Sigmoid colon (tissue), 7 donors: ENCODE measurements around the gene MAST2. TPM values are rescaled to one million over a fixed set of nuclear protein-coding genes. Genes with fewer than 3 reads are reported as not detected.
"Not testable (repeated sequence)": the region's sequence is repeated elsewhere in the genome, so short reads cannot be mapped to it uniquely, and the experiment has no call there.

Source experiments
- DNase-seq: peaks from one replicate; pipeline ENCODE4 v3.0.0-alpha.2; 2019
- H3K27ac ChIP-seq, 4 donors: fragments of 200-600 bp; sonication (generic); one replicate each; pipeline ENCODE4 v1.5.1; 2016 to 2019; ENCODE audit warnings: mild to moderate bottlenecking in 1 of 4
- H3K27me3 ChIP-seq, 3 donors: fragments of 200-600 bp; sonication (generic); one replicate each; pipeline ENCODE4 v1.5.1; 2019; ENCODE audit warnings: mild to moderate bottlenecking in 1 of 3
- H3K36me3 ChIP-seq, 4 donors: fragments of 200-600 bp; sonication (generic); one replicate each; pipeline ENCODE4 v1.5.1; 2016 to 2019
- H3K4me1 ChIP-seq, 4 donors: fragments of 200-600 bp; sonication (generic); one replicate each; pipeline ENCODE4 v1.5.1; 2017 to 2019
- H3K4me3 ChIP-seq, 4 donors: fragments of 200-600 bp; sonication (generic); one replicate each; pipeline ENCODE4 v1.5.1; 2017 to 2019; ENCODE audit warnings: mild to moderate bottlenecking in 2 of 4, moderate library complexity in 1 of 4
- H3K9me3 ChIP-seq, 4 donors: fragments of 200-600 bp in 3 of 4; sonication (generic) in 3 of 4; one replicate each; pipeline versions ENCODE4 v1.5.1 to v1.6.1; 2013 to 2019
- CTCF ChIP-seq, 4 experiments: fragments of 450-650 bp in 3 of 4; fragments of 200-600 bp in 1 of 4; IDR thresholded peaks; one replicate each; pipeline ENCODE4 v1.5.1; 2016 to 2019; ENCODE audit warnings: antibody characterized with exemption in 4 of 4, mild to moderate bottlenecking in 3 of 4, moderate library complexity in 2 of 4
- EP300 ChIP-seq, 4 donors: sonication (generic); formaldehyde crosslinking; IDR thresholded peaks; one replicate each; pipeline ENCODE4 v1.6.1; 2017; ENCODE audit warnings: antibody characterized with exemption in 4 of 4
- POLR2A ChIP-seq, 2 donors: fragments of 450-650 bp; IDR thresholded peaks; one replicate each; pipeline ENCODE4 v1.6.1; 2016; ENCODE audit warnings: antibody characterized with exemption in 2 of 2, mild to moderate bottlenecking in 2 of 2, moderate library complexity in 2 of 2
- POLR2AphosphoS5 ChIP-seq, 4 donors: sonication (generic); formaldehyde crosslinking; IDR thresholded peaks; one replicate each; pipeline ENCODE4 v1.6.1; 2017; ENCODE audit warnings: antibody characterized with exemption in 4 of 4
- WGBS, 2 donors: extraction: QIAGEN DNeasy Blood & Tissue Kit; methylation state at CpG; one replicate each; pipeline ENCODE4 v1.1.7; 2013; 5-methylcytosine and 5-hydroxymethylcytosine counted together
- intact Hi-C: fragments of 100-400 bp; cut with DNase I; formaldehyde crosslinking; loops from one replicate; pipeline ENCODE4 v1.15.1; 2023
- polyA plus RNA-seq, 3 donors: library from polyadenylated mRNA; stranded (reverse); fragments of 200-250 nt; gene quantifications; one replicate each; pipeline ENCODE4 v1.2.3, GENCODE V29; 2013
- total RNA-seq, 4 donors: library from RNA; depleted of rRNA; stranded (reverse); fragments of >200 nt; gene quantifications; one replicate each; pipeline ENCODE4 v1.1.0, GENCODE V29; 2016
- donor health status: healthy with polysubstance abuse.
- donor health status: Bipolar disorder and iron deficiency.
- donor health status: healthy.

The MAST2 gene
- total and polyA plus RNA-seq, 7 donors: 19.3 to 54.0 (median 32.0) TPM

- DNase-seq: no peak
- no peaks in the 10 kb centered on the region for H3K4me1 ChIP-seq
- no peaks in the 10 kb centered on the region for H3K36me3 ChIP-seq
- H3K4me3 ChIP-seq: no peak overlapping the region
- no peaks in the 10 kb centered on the region for H3K27me3 ChIP-seq
- intact Hi-C loops: no loop called here
- H3K27ac ChIP-seq: no peak overlapping the region
- TF ChIP-seq CTCF (IDR thresholded peaks at IDR 0.05) (no peak), EP300 (IDR thresholded peaks at IDR 0.05) (no peak), POLR2AphosphoS5 (IDR thresholded peaks at IDR 0.05) (no peak), POLR2A (IDR thresholded peaks at IDR 0.05) (no peak)
- no peaks in the 10 kb centered on the region for H3K9me3 ChIP-seq
- WGBS, 2 donors: 97 to 98% methylated on average over 5 of the region's 5 CpGs
Measured at GRCh38 chr1:46056325-46056724, 252.9 kb downstream of the MAST2 start.

GRCh38 chr1:46057215-46057614, 253.8 kb downstream of the MAST2 start:
- H3K4me3 ChIP-seq, H3K9me3 ChIP-seq, DNase-seq, H3K4me1 ChIP-seq, H3K27ac ChIP-seq, intact Hi-C loops, H3K27me3 ChIP-seq, H3K36me3 ChIP-seq: not testable (repeated sequence)
- 79 to 90% methylated on average over 4 of the region's 4 CpGs for WGBS, 2 donors

GRCh38 chr1:46057781-46058180, 254.4 kb downstream of the MAST2 start:
- Histone ChIP-seq H3K27ac (no peak overlapping the region), H3K4me3 (no peak overlapping the region), H3K36me3 (peaks cover 0 to 5% (median 0%) of the 10 kb centered on the region in 4 donors), H3K9me3 (no peaks in the 10 kb centered on the region), H3K4me1 (no peaks in the 10 kb centered on the region), H3K27me3 (no peaks in the 10 kb centered on the region)
- WGBS, 2 donors: 95% methylated on average over 3 of the region's 3 CpGs
- no peak for DNase-seq
- intact Hi-C loops: no loop called here
- TF ChIP-seq POLR2AphosphoS5 (IDR thresholded peaks at IDR 0.05) (no peak), EP300 (IDR thresholded peaks at IDR 0.05) (no peak), POLR2A (IDR thresholded peaks at IDR 0.05) (no peak), CTCF (IDR thresholded peaks at IDR 0.05) (no peak)

- Histone ChIP-seq H3K4me1 (no peaks in the 10 kb centered on the region), H3K4me3 (no peak overlapping the region), H3K9me3 (no peaks in the 10 kb centered on the region), H3K27ac (no peak overlapping the region), H3K36me3 (peaks cover 0 to 5% (median 0%) of the 10 kb centered on the region in 4 donors), H3K27me3 (no peaks in the 10 kb centered on the region)
- intact Hi-C loops: no loop called here
- no peak for DNase-seq
- WGBS, 2 donors: 94 to 97% methylated on average over 5 of the region's 5 CpGs
- TF ChIP-seq CTCF (IDR thresholded peaks at IDR 0.05) (no peak), EP300 (IDR thresholded peaks at IDR 0.05) (no peak), POLR2A (IDR thresholded peaks at IDR 0.05) (no peak), POLR2AphosphoS5 (IDR thresholded peaks at IDR 0.05) (no peak)
Measured at GRCh38 chr1:46058936-46059335, 255.5 kb downstream of the MAST2 start.

- intact Hi-C loops: no loop called here
- peaks cover 0 to 5% (median 0%) of the 10 kb centered on the region in 4 donors for H3K36me3 ChIP-seq
Measured at GRCh38 chr1:46061146-46061545, 257.7 kb downstream of the MAST2 start.

More at GRCh38 chr1:46061146-46061545, 257.7 kb downstream of the MAST2 start:
- no peaks in the 10 kb centered on the region for H3K27me3 ChIP-seq
- TF ChIP-seq EP300 (IDR thresholded peaks at IDR 0.05) (no peak), CTCF (IDR thresholded peaks at IDR 0.05) (no peak), POLR2A (IDR thresholded peaks at IDR 0.05) (no peak), POLR2AphosphoS5 (IDR thresholded peaks at IDR 0.05) (no peak)
- no peaks in the 10 kb centered on the region for H3K9me3 ChIP-seq
- no peak overlapping the region for H3K27ac ChIP-seq
- H3K4me3 ChIP-seq: no peak overlapping the region
- H3K4me1 ChIP-seq: no peaks in the 10 kb centered on the region
- no peak for DNase-seq
- WGBS, 2 donors: 65% methylated on average over 3 of the region's 3 CpGs
